Vagina (tissue), 2 donors: ENCODE measurements around the gene ST8SIA6. TPM values are rescaled to one million over a fixed set of nuclear protein-coding genes. Genes with fewer than 3 reads are reported as not detected.

ENCODE experiments used
- DNase-seq, 2 donors: peaks; one replicate each; pipeline ENCODE4 v3.0.0-alpha.2; 2017; ENCODE audit errors: extremely low spot score in 2 of 2
- H3K27ac ChIP-seq: fragments of 200-600 bp; sonication (generic); one replicate; pipeline ENCODE4 v1.5.1; 2019
- H3K27me3 ChIP-seq: fragments of 200-600 bp; sonication (generic); one replicate; pipeline ENCODE4 v1.5.1; 2019
- H3K36me3 ChIP-seq, 2 donors: fragments of 200-600 bp; sonication (generic); one replicate each; pipeline ENCODE4 v1.5.1; 2017 to 2019
- H3K4me1 ChIP-seq: fragments of 200-600 bp; sonication (generic); one replicate; pipeline ENCODE4 v1.5.1; 2019
- H3K4me3 ChIP-seq, 2 donors: fragments of 200-600 bp; sonication (generic); 1 replicate in 1 of 2; 2 replicates in 1 of 2; pipeline ENCODE4 v1.5.1; 2016 to 2019
- H3K9me3 ChIP-seq: fragments of 200-600 bp; sonication (generic); one replicate; pipeline ENCODE4 v1.5.1; 2019
- CTCF ChIP-seq, 3 experiments: fragments of 450-650 bp in 2 of 3; fragments of 200-600 bp in 1 of 3; sonication (generic) in 1 of 3; IDR thresholded peaks; one replicate each; pipeline ENCODE4 v1.5.1; 2017 to 2019; ENCODE audit warnings: antibody characterized with exemption in 3 of 3, mild to moderate bottlenecking in 2 of 3, moderate library complexity in 2 of 3
- POLR2A ChIP-seq, 2 donors: fragments of 450-650 bp; IDR thresholded peaks; one replicate each; pipeline ENCODE4 v1.6.1; 2017; ENCODE audit warnings: antibody characterized with exemption in 2 of 2, mild to moderate bottlenecking in 2 of 2, moderate library complexity in 2 of 2
- POLR2AphosphoS5 ChIP-seq, 2 donors: sonication (generic); formaldehyde crosslinking; IDR thresholded peaks; one replicate each; pipeline ENCODE4 v1.9.0; 2017; ENCODE audit warnings: antibody characterized with exemption in 2 of 2, mild to moderate bottlenecking in 2 of 2, low read depth in 1 of 2; ENCODE audit not compliant: insufficient read depth in 1 of 2
- intact Hi-C: fragments of 100-400 bp; cut with DNase I; formaldehyde crosslinking; loops from one replicate; pipeline ENCODE4 v1.15.1; 2023
- total RNA-seq: library from RNA; depleted of rRNA; stranded (reverse); fragments of >200 nt; gene quantifications from one replicate; pipeline ENCODE4 v1.2.3, GENCODE V29; 2016

The ST8SIA6 gene
- total RNA-seq, 1 donor from 2014 or later = 1.2 TPM

- no peaks in the 10 kb centered on the region for H3K4me1 ChIP-seq
- H3K9me3 ChIP-seq = no peaks in the 10 kb centered on the region
- DNase-seq = no peak
- H3K27me3 ChIP-seq = no peaks in the 10 kb centered on the region
- intact Hi-C loops = no loop called here
- no peak overlapping the region for H3K27ac ChIP-seq
- no peak for TF ChIP-seq CTCF (IDR thresholded peaks at IDR 0.05)
- no peak for TF ChIP-seq POLR2AphosphoS5 (IDR thresholded peaks at IDR 0.05; ENCODE audit: insufficient read depth in 1 of 2, low read depth in 1 of 2)
- TF ChIP-seq POLR2A (IDR thresholded peaks at IDR 0.05) = no peak
- H3K4me3 ChIP-seq = no peak overlapping the region
- no peaks in the 10 kb centered on the region for H3K36me3 ChIP-seq
Observed at GRCh38 chr10:17415046-17415658, 39.2 kb downstream of the ST8SIA6 start.

GRCh38 chr10:17414484-17414883, 39.9 kb downstream of the ST8SIA6 start:
- no peaks in the 10 kb centered on the region for H3K27me3 ChIP-seq
- H3K9me3 ChIP-seq = no peaks in the 10 kb centered on the region
- H3K27ac ChIP-seq = no peak overlapping the region
- no peaks in the 10 kb centered on the region for H3K4me1 ChIP-seq
- DNase-seq = no peak
- H3K36me3 ChIP-seq = no peaks in the 10 kb centered on the region
- TF ChIP-seq POLR2A (IDR thresholded peaks at IDR 0.05) (no peak), CTCF (IDR thresholded peaks at IDR 0.05) (no peak), POLR2AphosphoS5 (IDR thresholded peaks at IDR 0.05; ENCODE audit: insufficient read depth in 1 of 2, low read depth in 1 of 2) (no peak)
- intact Hi-C loops = no loop called here
- no peak overlapping the region for H3K4me3 ChIP-seq

- TF ChIP-seq POLR2A (IDR thresholded peaks at IDR 0.05) = no peak
- TF ChIP-seq POLR2AphosphoS5 (IDR thresholded peaks at IDR 0.05; ENCODE audit: insufficient read depth in 1 of 2, low read depth in 1 of 2) = no peak
- no peak for TF ChIP-seq CTCF (IDR thresholded peaks at IDR 0.05)
- Histone ChIP-seq H3K36me3 (no peaks in the 10 kb centered on the region), H3K27me3 (no peaks in the 10 kb centered on the region), H3K4me1 (no peaks in the 10 kb centered on the region), H3K27ac (no peak overlapping the region), H3K9me3 (no peaks in the 10 kb centered on the region), H3K4me3 (no peak overlapping the region)
- DNase-seq = no peak
- intact Hi-C loops = no loop called here
Observed at GRCh38 chr10:17413876-17414275, 40.5 kb downstream of the ST8SIA6 start.

GRCh38 chr10:17412323-17412722, 42.1 kb downstream of the ST8SIA6 start:
- H3K4me3 ChIP-seq = no peak overlapping the region
- H3K4me1 ChIP-seq = no peaks in the 10 kb centered on the region
- H3K27ac ChIP-seq = no peak overlapping the region
- no peaks in the 10 kb centered on the region for H3K9me3 ChIP-seq
- DNase-seq = no peak
- intact Hi-C loops = no loop called here
- H3K36me3 ChIP-seq = no peaks in the 10 kb centered on the region
- TF ChIP-seq CTCF (IDR thresholded peaks at IDR 0.05) = no peak
- TF ChIP-seq POLR2A (IDR thresholded peaks at IDR 0.05) = no peak
- no peak for TF ChIP-seq POLR2AphosphoS5 (IDR thresholded peaks at IDR 0.05; ENCODE audit: insufficient read depth in 1 of 2, low read depth in 1 of 2)
- H3K27me3 ChIP-seq = no peaks in the 10 kb centered on the region

GRCh38 chr10:17410907-17411306, 43.5 kb downstream of the ST8SIA6 start:
- Histone ChIP-seq H3K36me3 (no peaks in the 10 kb centered on the region), H3K27me3 (no peaks in the 10 kb centered on the region), H3K4me1 (no peaks in the 10 kb centered on the region), H3K9me3 (no peaks in the 10 kb centered on the region), H3K4me3 (no peak overlapping the region), H3K27ac (no peak overlapping the region)
- intact Hi-C loops = no loop called here
- TF ChIP-seq POLR2AphosphoS5 (IDR thresholded peaks at IDR 0.05; ENCODE audit: insufficient read depth in 1 of 2, low read depth in 1 of 2) = no peak
- no peak for TF ChIP-seq CTCF (IDR thresholded peaks at IDR 0.05)
- TF ChIP-seq POLR2A (IDR thresholded peaks at IDR 0.05) = no peak
- no peak for DNase-seq
